ENCODE results near the gene PXK. TPM values are rescaled to one million over a fixed set of nuclear protein-coding genes. Genes with fewer than 3 reads are reported as not detected.

The PXK gene
- total RNA-seq, 2 experiments from 2014 or later: 68.7 to 125 TPM

DNA sequence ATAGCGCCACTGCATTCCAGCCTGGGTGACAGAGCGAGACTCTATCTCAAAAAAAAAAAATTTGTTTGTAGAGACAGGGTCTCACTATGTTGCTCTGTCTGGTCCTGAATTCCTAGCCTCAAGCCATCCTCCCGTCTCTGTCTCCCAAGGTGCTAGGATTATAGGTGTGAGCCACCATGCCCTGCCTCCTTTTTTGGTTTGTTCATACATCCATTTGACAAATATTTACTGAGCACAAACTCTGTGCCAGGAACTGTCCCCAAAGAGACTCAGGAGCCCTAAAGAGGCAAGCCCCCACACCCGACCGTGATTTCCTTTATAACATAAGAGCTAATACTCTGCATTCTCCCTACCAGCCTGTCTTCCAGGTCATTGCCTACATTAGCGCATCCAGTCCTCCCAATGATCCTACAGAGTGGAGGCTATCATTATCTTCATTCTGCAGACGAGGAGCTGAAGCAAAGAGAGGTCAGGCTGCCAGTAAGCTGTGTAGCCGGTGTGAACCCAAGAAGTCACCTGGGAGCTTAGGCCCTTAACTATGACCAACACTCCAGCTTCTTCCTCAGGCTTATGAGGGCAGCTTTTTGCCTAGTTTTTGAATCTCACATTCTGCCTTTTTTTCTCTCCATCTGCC, 6.3 kb upstream of the PXK start:
- ChIA-PET CTCF (ENCODE audit: unreplicated experiment) (interaction anchor here (0.5 to 0.7 kb wide), 2 partner anchors 20 to 165 kb away, joined by 3 read pairs; partner anchors contain the start of genes HTD2 and RPP14), POLR2A (interaction anchor here (0.9 to 3.0 kb wide), 5 partner anchors 11 to 97 kb away, joined by 3 to 12 read pairs (median 4); no protein-coding TSS in a partner anchor)
- Histone ChIP-seq H3K4me1 (ENCODE audit: insufficient read depth, low read length, poor library complexity, severe bottlenecking) (peaks cover 42% of the 10 kb centered on the region), H4K20me1 (ENCODE audit: insufficient read depth, low read length) (peaks cover under 1% of the 10 kb centered on the region; the same call in 1 of the 2 replicates), H3K9me3 (ENCODE audit: low read length) (no peaks in the 10 kb centered on the region), H3K27ac (ENCODE audit: low read depth, low read length, poor library complexity, severe bottlenecking) (no peak overlapping the region), H2AFZ (ENCODE audit: low read length) (no peak overlapping the region), H3K36me3 (ENCODE audit: insufficient read depth, low read length) (peaks cover 7% of the 10 kb centered on the region), H3K4me2 (ENCODE audit: low read length) (no peak overlapping the region), H3K79me2 (ENCODE audit: insufficient read depth, low read depth, low read length) (peaks cover 3% of the 10 kb centered on the region; the same call in 1 of the 2 replicates), H3K9me2 (ENCODE audit: insufficient read depth, low read length) (no peaks in the 10 kb centered on the region), H3K4me3 (ENCODE audit: low read depth, low read length, poor library complexity, severe bottlenecking) (no peak overlapping the region)
- TF ChIP-seq CTCF (conservative IDR thresholded peaks at IDR 0.05; ENCODE audit: low read length) (no peak), EZH2phosphoT487 (IDR thresholded peaks at IDR 0.05; ENCODE audit: borderline replicate concordance, low read depth, low read length) (no peak)
- DNase-seq (ENCODE audit: low spot score): no peak
- intact Hi-C loops (cut with micrococcal nuclease; ENCODE audit: unreplicated experiment): no loop called here
- BruUV-seq (replicated peaks): no TSS peak

GRCh38 chr3:58329150-58329921, 3.4 kb upstream of the PXK start:
- Histone ChIP-seq H3K27ac (ENCODE audit: low read depth, low read length, poor library complexity, severe bottlenecking) (no peak overlapping the region), H4K20me1 (ENCODE audit: insufficient read depth, low read length) (no peaks in the 10 kb centered on the region), H2AFZ (ENCODE audit: low read length) (no peak overlapping the region), H3K36me3 (ENCODE audit: insufficient read depth, low read length) (no peaks in the 10 kb centered on the region; the same call in 1 of the 2 replicates), H3K4me1 (ENCODE audit: insufficient read depth, low read length, poor library complexity, severe bottlenecking) (peaks cover 37% of the 10 kb centered on the region), H3K9me3 (ENCODE audit: low read length) (no peaks in the 10 kb centered on the region), H3K79me2 (ENCODE audit: insufficient read depth, low read depth, low read length) (peaks cover 20% of the 10 kb centered on the region), H3K4me2 (ENCODE audit: low read length) (no peak overlapping the region), H3K9me2 (ENCODE audit: insufficient read depth, low read length) (no peaks in the 10 kb centered on the region), H3K4me3 (ENCODE audit: low read depth, low read length, poor library complexity, severe bottlenecking) (no peak overlapping the region)
- intact Hi-C loops (cut with micrococcal nuclease; ENCODE audit: unreplicated experiment): no loop called here
- POLR2A ChIA-PET: interaction anchor here (1.0 to 2.1 kb wide), 3 partner anchors 12 to 57 kb away, joined by 3 to 10 read pairs (median 3); no protein-coding TSS in a partner anchor
- TF ChIP-seq CTCF (conservative IDR thresholded peaks at IDR 0.05; ENCODE audit: low read length): no peak
- TF ChIP-seq EZH2phosphoT487 (IDR thresholded peaks at IDR 0.05; ENCODE audit: borderline replicate concordance, low read depth, low read length): no peak
- CTCF ChIA-PET (ENCODE audit: unreplicated experiment): no interaction called here
- BruUV-seq (replicated peaks): no TSS peak
- DNase-seq (ENCODE audit: low spot score): no peak

Data from OCI-LY7 (cell line).